Activated CD8-positive, alpha-beta T cell treated with anti-CD3 and anti-CD28 coated beads, Interleukin-2, amount 10 ng/mL, durations not matched to agents 7 days and 5 days (primary cell): ENCODE results near the gene OR4D5. TPM values are rescaled to one million over a fixed set of nuclear protein-coding genes. Genes with fewer than 3 reads are reported as not detected.

ENCODE experiments used
- ATAC-seq: fragments of 150-1000 bp; cut with Tn5 transposase; one replicate; pipeline ENCODE4 v1.10.0; 2021; ENCODE audit warnings: moderate library complexity
- CTCF ChIA-PET: fragments of 350-600 bp; sonication (Branson Sonifier 250); formaldehyde crosslinking; loops from one replicate; lab custom pipeline; 2021; ENCODE audit warnings: antibody characterized with exemption; lab: Charles Lee
- POLR2A ChIA-PET: fragments of 350-600 bp; sonication (Branson Sonifier 250); formaldehyde crosslinking; loops from one replicate; lab custom pipeline; 2021; ENCODE audit warnings: antibody characterized with exemption; lab: Charles Lee
- DNase-seq: peaks from one replicate; pipeline ENCODE4 v3.0.0-alpha.2; 2020
- H3K27ac Mint-ChIP-seq: one replicate; pipeline ENCODE4 v1.8.0; 2021; ENCODE audit warnings: mild to moderate bottlenecking, mixed read lengths
- H3K27me3 Mint-ChIP-seq: one replicate; pipeline ENCODE4 v1.8.0; 2021; ENCODE audit warnings: low read depth, mixed read lengths
- H3K36me3 Mint-ChIP-seq: one replicate; pipeline ENCODE4 v1.8.0; 2021; ENCODE audit warnings: low read depth, mixed read lengths
- H3K4me1 Mint-ChIP-seq: one replicate; pipeline ENCODE4 v1.8.0; 2021; ENCODE audit warnings: low read depth, mixed read lengths
- H3K4me3 Mint-ChIP-seq: one replicate; pipeline ENCODE4 v1.8.0; 2021; ENCODE audit warnings: mild to moderate bottlenecking, mixed read lengths
- H3K9me3 Mint-ChIP-seq: one replicate; pipeline ENCODE4 v1.8.0; 2022; ENCODE audit warnings: mixed read lengths; ENCODE audit not compliant: insufficient read depth
- total RNA-seq, 2 experiments: library from RNA; stranded (reverse); gene quantifications; one replicate each; pipeline ENCODE4 v1.2.3, GENCODE V29; 2021

The OR4D5 gene
- total RNA-seq, 2 experiments from 2014 or later: not detected

- CTCF ChIA-PET: no interaction called here
- H3K36me3 Mint-ChIP-seq: no peaks in the 10 kb centered on the region
- no peaks in the 10 kb centered on the region for H3K9me3 Mint-ChIP-seq
- H3K4me3 Mint-ChIP-seq: no peak overlapping the region
- no peaks in the 10 kb centered on the region for H3K27me3 Mint-ChIP-seq
- ATAC-seq: no peak
- H3K4me1 Mint-ChIP-seq: peaks cover 5% of the 10 kb centered on the region
- no peak for DNase-seq
- POLR2A ChIA-PET: no interaction called here
- no peak overlapping the region for H3K27ac Mint-ChIP-seq
Observed at GRCh38 chr11:123973816-123974215, 34.4 kb downstream of the OR4D5 start.

- DNase-seq (no peak), ATAC-seq (no peak)
- Mint-ChIP-seq H3K27ac (no peak overlapping the region), H3K4me1 (peaks cover 5% of the 10 kb centered on the region), H3K9me3 (no peaks in the 10 kb centered on the region), H3K27me3 (no peaks in the 10 kb centered on the region), H3K4me3 (no peak overlapping the region), H3K36me3 (no peaks in the 10 kb centered on the region)
- ChIA-PET CTCF (no interaction called here), POLR2A (no interaction called here)
Observed at GRCh38 chr11:123976770-123977560, 37.5 kb downstream of the OR4D5 start.

- ATAC-seq (no peak), DNase-seq (no peak)
- H3K27ac Mint-ChIP-seq: no peak within 1 kb of the TSS
- H3K36me3 Mint-ChIP-seq: no peaks in the 10 kb centered on the region
- H3K4me1 Mint-ChIP-seq: peaks cover 5% of the 10 kb centered on the region
- H3K27me3 Mint-ChIP-seq: no peaks in the 10 kb centered on the region
- no peak within 1 kb of the TSS for H3K4me3 Mint-ChIP-seq
- CTCF ChIA-PET: no interaction called here
- POLR2A ChIA-PET: no interaction called here
- H3K9me3 Mint-ChIP-seq: no peaks in the 10 kb centered on the region
Observed at GRCh38 chr11:123977731-123978347, 38.4 kb downstream of the OR4D5 start, which contains the start of gene OR10S1. OR10S1 (minus strand) TSS chr11:123977781; CDS start chr11:123977664, 117 bp downstream.

GRCh38 chr11:123979311-123979710, 39.9 kb downstream of the OR4D5 start:
- Mint-ChIP-seq H3K4me1 (peaks cover 5% of the 10 kb centered on the region), H3K27me3 (no peaks in the 10 kb centered on the region), H3K27ac (no peak overlapping the region), H3K4me3 (no peak overlapping the region), H3K9me3 (no peaks in the 10 kb centered on the region), H3K36me3 (no peaks in the 10 kb centered on the region)
- no peak for DNase-seq
- POLR2A ChIA-PET: no interaction called here
- no peak for ATAC-seq
- CTCF ChIA-PET: no interaction called here

Other genes starting within 250 kb of the OR4D5 start
- gene ZNF202, start 198.0 kb upstream of the OR4D5 start, total RNA-seq: 10 to 100 TPM; 13.6 to 13.8 TPM
- not detected for gene OR6X1, start 185.1 kb upstream of the OR4D5 start, total RNA-seq
- gene OR6M1, start 133.3 kb upstream of the OR4D5 start, total RNA-seq: not detected
- gene TMEM225, start 53.9 kb upstream of the OR4D5 start, total RNA-seq: not detected
- gene OR8D4, start 37.5 kb upstream of the OR4D5 start, total RNA-seq: not detected
- not detected for gene OR6T1, start 4.2 kb downstream of the OR4D5 start, total RNA-seq
- gene OR10S1, start 38.2 kb downstream of the OR4D5 start, total RNA-seq: not detected
- gene OR10G6, start 55.5 kb downstream of the OR4D5 start, total RNA-seq: not detected
- gene OR10G4, start 73.4 kb downstream of the OR4D5 start, total RNA-seq: not detected
- gene OR10G9, start 83.4 kb downstream of the OR4D5 start, total RNA-seq: not detected
- gene OR10G8, start 87.2 kb downstream of the OR4D5 start, total RNA-seq: not detected
- gene OR10G7, start 101.7 kb downstream of the OR4D5 start, total RNA-seq: not detected
- 1 to 10 TPM; 3.3 to 3.8 TPM for gene VWA5A, start 175.8 kb downstream of the OR4D5 start, total RNA-seq
- not detected for gene OR10D3, start 243.7 kb downstream of the OR4D5 start, total RNA-seq